Frontal cortex (tissue), 4 donors: Measurements from ENCODE around the gene NAT10. TPM values are rescaled to one million over a fixed set of nuclear protein-coding genes. Genes with fewer than 3 reads are reported as not detected.

ENCODE experiments used
- DNase-seq, 2 donors: peaks; one replicate each; pipeline ENCODE4 v3.0.0; 2012; ENCODE audit warnings: low spot score in 2 of 2
- FAIRE-seq: peaks from 2 replicates; lab custom pipeline; 2012; peaks lifted over from hg19 to GRCh38; lab: Jason Lieb, UNC
- small RNA-seq: library from RNA; depleted of rRNA; stranded (forward); fragments of <200 nt; gene quantifications from one replicate; pipeline ENCODE3, GENCODE V24; 2014
- total RNA-seq: library from RNA; depleted of rRNA; stranded (reverse); fragments of >200 nt; gene quantifications from one replicate; pipeline ENCODE4 v1.2.3, GENCODE V29; 2014
- donor health status: control.
- donor health status: control.
- donor health status: control.

Gene NAT10
- total RNA-seq, 1 donor from 2014 or later = 14.7 TPM

DNA sequence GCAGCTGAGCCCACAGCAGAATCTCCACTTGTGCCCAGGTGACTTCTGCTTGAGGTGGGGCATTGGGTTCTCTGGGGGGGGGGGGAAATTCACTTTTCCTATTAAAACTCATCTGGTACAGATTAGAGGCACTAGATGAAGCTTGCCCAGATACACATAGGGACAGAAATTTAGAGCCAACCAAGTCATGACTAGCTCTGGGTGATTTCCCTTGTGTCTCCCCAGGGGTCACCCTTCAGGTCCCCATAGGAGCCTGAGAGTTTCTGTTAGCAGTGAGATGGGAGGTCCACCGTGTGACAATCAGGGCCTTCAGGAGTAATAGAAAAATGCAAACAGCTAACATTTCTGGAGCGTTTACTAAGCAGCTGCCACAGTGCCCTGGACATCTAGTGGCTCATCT is 77.0 kb downstream of the NAT10 start:
- no peak for FAIRE-seq
- DNase-seq = no peak

- FAIRE-seq = no peak
- DNase-seq = no peak
These were observed 77.7 kb downstream of the NAT10 start for GRCh38 chr11:34182921-34183685.

DNA sequence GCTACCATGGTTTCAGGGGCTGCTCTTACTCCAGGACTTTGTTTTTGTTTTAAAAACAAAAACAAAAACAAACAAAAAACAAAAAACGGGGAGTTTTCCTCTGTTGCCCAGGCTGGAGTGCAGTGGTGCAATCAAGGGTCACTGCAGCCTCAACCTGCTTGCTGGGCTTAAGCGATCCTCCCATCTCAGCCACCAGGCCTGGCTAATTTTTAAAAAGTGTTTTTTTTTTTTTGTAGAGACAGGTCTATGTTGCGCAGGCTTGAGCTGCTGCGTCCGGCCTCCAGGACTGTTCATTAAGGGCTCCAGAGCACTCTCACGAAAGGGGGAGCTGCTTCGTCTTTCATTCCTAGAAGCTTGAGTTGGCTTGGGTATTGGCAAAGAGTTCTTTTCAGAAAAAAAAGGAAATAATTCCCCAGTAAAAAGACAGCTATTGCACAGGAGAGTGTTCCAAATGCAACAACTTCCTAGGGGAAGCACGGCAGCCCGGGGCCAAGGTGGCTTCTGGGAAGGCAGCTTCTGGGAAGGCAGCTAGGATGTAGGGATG is 78.5 kb downstream of the NAT10 start:
- FAIRE-seq = no peak
- DNase-seq = no peak

DNA sequence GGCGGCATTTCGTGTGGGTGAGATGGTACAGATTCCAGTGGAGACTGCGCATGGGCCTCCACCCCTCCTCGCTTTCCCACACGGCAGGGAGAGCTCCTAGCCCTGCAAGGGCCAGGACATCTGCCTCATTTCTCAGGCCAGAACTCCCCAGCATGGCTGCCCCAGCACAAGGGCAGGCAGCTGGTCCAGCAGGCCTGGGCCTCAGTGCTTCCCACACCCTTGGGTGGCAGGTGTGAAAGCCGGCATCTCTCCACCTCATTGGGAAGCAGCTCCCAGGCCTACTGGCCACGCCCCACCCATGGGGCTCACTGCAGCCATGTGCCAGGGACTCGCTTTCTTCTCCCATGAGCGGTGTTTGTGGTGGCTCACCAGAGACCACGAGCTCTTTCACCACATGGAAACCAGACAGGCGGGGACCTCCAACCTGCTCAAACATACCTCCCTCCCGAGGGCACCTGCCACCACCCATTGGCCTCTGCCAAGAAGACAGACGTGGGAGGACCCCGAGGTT is 79.1 kb downstream of the NAT10 start:
- DNase-seq (no peak), FAIRE-seq (no peak)

DNA sequence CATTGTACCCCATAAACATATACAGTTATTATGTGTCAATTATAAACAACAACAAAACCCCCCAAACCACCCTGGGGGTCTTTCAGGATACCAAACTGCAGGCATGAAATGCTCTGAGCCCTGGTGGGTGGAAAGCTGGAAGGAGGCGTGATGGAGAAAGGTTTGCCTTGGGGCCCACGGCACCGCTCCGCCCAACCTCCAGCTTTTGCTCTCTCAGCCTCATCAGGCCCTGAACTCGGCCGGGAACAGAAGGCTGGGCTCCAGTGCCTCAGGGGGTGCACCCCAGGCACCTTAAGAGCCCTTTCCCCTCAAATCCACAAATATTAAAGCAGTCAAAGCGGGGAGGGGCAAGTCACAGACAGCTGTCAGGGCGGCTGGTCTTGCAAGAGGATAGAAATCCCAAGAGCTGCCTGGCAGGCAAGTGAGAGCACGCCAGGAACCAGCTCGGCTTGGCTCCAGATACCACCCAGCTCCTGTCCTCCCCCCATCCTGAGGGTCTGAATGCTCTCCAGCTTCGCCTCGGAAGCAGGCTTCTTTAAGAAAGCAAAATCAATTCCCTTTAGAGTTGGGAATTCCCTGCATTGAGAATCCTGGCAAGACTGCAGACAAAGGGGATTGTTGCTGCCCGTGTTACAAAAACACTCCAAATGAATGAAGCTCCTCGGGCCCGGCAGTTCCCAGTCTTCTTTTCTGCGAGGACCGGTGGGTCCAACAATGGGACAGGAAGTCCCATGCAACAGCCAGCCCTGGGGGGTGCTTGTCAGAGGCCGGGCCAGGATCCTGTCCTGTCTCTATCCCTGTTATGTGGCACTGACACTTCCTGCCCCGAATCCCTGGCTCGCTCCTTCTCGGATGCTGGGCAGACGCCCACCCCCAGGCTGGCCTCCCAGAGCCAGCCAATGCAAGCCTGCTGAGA is 80.8 kb downstream of the NAT10 start:
- DNase-seq = no peak
- no peak for FAIRE-seq

DNA sequence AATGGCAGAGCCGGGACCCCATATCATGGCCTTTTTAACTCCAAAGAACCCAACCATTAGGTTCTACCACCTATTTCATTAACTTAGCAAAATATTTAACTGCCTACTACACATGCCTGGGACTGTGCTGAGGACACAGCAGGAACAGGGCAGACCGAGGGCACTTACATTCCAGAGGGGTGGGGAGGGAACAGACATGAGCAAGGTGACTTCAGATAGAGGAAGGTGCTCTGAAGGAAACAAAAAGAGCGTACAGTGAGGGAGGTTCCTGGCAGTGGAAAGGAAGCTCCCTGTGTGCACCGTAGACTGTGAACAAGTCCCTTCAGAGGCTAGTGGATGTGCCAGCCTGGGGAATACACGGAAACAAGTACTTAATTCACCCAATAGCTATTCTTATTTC is 82.8 kb downstream of the NAT10 start:
- FAIRE-seq (no peak), DNase-seq (no peak)

- FAIRE-seq = no peak
- DNase-seq = no peak
These were observed 83.8 kb downstream of the NAT10 start for GRCh38 chr11:34189191-34189590.

DNA sequence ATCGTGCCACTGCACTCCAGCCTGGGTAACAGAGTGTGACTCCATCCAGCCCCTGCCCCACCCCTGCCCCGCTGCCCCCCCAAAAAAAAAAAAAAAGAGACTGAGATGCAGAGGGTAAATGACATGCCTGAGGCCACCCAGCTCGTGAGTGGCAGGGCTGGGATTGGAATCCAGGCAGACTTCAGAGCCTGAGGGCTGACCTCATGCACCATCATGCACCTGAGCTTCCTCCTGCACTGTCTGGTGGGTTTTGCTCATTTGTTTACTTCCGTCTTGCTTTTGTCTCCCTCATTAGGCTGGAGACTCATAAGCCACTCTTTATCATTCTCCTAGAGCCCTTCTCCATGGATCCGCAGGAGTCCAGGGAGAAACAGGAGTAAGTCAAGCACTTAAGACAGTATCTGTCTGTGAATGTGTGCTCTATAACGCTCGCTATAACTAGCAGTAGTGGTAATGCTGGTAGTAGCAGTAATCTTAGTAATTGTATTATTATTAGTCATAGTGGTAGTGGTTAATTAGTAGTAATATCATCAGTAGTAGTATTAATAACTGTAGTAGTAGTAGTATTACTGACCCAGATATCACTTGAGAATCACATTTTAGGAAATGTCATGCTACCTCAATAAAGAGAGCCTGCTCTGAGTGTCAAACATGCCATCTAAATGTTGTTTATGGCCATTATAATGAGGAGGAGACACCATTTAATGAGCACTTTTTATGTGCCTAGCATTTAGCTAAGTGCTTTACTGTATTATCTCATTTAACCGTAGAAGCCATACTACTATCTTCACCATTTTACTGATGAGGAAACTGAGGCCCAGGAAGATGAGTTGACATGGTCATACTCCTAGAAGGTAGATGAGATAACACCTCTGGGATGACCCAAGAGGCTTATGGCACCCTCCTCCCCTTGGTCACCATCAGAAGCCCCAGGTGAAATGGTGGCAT is 85.0 kb downstream of the NAT10 start:
- no peak for DNase-seq
- FAIRE-seq = no peak

DNA sequence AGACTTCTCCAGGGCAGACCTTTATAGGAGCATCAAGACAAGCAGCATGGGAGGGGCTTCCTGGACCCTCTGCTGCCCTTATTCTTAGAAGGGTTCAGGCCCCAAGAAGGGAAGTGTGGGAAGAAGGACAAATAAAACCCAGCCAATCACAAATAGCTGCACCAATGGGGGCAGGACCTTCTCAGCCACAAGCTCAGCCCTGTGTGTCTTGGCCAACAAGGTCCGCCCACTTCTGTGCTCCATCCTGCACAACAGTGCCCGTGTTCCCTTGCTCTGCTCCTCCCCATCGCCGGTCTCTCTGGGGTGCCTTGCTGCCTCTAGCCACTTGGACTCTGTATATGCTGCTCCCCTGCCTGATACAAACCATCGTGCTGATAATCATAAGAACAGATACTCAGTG is 86.1 kb downstream of the NAT10 start:
- DNase-seq (no peak), FAIRE-seq (no peak)

DNA sequence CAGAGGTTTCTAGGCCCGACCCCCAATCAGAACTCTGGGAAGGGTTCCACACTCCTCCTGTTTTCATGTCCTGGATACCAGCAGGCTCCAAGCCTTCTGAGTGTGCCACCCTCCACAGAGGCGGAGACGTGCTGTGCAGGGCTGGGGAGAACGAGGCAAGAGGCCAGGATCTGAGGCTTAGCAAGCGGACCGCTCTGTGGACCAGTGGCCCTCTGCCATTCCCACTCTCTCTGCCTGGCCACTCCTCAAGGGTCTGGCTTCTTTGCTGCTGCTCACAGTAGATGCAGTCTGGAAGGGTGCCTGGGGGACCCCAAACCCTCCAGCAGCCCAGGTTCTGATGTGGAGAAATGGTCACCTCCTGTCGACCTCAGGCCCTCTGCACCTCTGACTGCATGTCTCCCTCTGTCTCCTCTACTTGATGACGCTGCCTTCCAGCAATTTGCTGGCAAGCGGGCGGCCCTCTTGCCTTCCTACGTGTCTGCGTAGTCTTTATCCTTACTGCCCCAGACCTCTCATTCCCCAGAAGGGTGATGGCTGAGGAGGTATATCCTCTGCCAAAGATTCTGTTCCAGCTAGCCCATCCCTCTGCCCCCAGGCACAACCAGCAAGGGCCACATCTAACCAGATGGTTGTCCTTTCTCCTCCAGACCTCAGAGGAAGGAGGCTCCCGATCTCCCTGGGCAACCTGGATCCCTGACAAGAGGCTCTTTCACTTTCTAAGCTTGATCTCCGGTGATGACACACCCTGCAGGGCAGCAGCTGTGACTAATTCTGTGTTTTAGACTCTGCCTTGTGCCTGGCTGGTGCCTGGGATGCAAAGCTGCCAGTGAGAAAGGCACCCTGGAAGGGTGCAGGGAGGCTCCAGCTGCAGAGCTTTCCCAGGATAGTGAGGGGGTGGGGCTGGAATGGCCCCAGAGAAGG is 87.3 kb downstream of the NAT10 start:
- FAIRE-seq = no peak
- peak in 1 of 2 donors; percentile 47 for DNase-seq

DNA sequence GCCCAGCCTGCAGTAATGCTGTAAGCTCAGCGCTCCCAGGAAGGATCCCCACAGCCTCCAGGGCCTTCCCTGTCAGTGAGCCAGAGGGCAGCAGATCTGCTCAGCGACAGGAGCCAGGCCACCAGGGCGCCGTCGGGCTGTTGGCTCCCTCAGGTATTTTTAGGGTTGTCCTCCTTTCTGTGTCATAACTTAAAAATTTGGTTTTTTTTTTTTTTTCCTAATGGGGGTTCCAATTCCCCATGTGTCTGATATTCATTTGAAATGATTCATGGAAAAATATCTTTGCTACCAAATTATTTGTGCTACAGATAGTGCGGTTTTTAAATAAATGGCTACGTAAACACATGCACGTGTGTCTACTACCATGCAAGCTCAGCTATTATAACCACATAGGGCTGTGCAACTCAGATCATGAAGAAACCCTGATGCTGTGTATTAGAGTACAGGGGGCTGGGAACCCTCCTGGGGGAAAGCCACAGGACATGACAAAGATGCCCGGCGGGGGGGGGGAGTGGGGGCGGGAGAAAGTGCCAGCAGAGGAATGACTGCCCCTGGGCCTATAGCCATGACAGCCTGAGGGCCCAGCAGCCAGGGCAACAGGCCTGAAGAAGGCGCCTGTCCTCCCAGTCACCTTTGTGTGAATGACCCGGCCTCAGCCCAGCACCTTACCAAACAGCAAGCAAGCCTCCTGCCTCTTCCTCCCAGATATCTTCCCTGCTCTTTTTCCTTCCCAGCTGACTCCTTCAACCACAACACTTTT is 89.3 kb downstream of the NAT10 start:
- no peak for DNase-seq
- FAIRE-seq = no peak

Small RNA genes within 50 kb of the gene (small RNA-seq; reads per million reads assigned to genes)
- gene RF00019 = not detected

Other genes starting within 250 kb of the NAT10 start
- 17.1 TPM for gene LMO2, start 213.6 kb upstream of the NAT10 start, total RNA-seq
- 297 TPM for gene CAPRIN1, start 53.9 kb upstream of the NAT10 start, total RNA-seq